ENCODE measurements around the gene MSH2.
A peak's percentile ranks its signal among the peaks of the same experiment; 100 is the strongest.
"Not testable (repeated sequence)": the region's sequence is repeated elsewhere in the genome, so short reads cannot be mapped to it uniquely, and the experiment has no call there.

Gene MSH2

GRCh38 chr2:47402805-47403608 lies at the start of gene MSH2:
Gene MSH2, plus strand, starts transcription at chr2:47403156. Its CDS starts 36 bp downstream, at chr2:47403192.
- peak; percentile 92 for DNase-seq (ENCODE audit: low read depth)

GRCh38 chr2:47354013-47354847 lies 48.7 kb upstream of the MSH2 start:
- DNase-seq (ENCODE audit: low read depth), result no peak

- no peak for DNase-seq (ENCODE audit: low read depth)
Measured at GRCh38 chr2:47354848-47355204, 48.1 kb upstream of the MSH2 start.

GRCh38 chr2:47357483-47357882 lies 45.5 kb upstream of the MSH2 start:
- no peak for DNase-seq (ENCODE audit: low read depth)

- DNase-seq (ENCODE audit: low read depth), result no peak
Measured at GRCh38 chr2:47359375-47359868, 43.5 kb upstream of the MSH2 start.

GRCh38 chr2:47360283-47360682 lies 42.7 kb upstream of the MSH2 start:
- DNase-seq (ENCODE audit: low read depth), result no peak

GRCh38 chr2:47360927-47361326 lies 42.0 kb upstream of the MSH2 start:
- no peak for DNase-seq (ENCODE audit: low read depth)

DNA sequence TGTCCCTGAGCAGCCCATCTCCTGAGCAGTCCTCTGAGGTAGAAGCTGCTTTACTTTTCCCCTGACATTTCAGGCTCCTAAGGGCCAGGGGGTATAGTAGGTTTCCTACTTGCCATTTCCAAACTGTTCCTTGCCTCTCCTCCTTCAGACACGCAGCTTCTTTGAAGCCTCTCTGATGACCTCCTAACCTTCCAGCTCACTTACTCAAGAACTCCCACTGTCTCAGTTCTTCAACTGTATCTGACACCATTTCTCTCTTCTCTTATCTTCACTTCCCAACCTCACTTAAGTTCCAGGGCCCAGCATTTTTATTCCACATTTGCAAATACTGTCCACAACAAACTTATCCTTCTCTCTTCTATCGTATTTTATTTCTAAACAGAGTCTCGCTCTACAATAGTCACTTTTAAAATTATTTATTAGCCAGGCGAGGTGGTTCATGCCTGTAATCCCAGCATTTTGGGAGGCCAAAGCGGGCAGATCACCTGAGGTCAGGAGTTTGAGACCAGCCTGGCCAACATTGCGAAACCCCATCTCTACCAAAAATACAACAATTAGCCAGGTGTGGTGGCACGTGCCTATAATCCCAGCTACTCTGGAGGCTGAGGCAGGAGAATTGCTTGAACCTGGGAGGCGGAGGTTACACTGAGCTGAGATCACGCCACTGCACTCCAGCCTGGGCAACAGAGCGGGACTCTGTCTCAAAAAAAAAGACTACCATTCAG lies 41.3 kb upstream of the MSH2 start:
- not testable (repeated sequence) for DNase-seq (ENCODE audit: low read depth)

- DNase-seq (ENCODE audit: low read depth), result no peak
Measured at GRCh38 chr2:47373747-47374146, 29.2 kb upstream of the MSH2 start.

- DNase-seq (ENCODE audit: low read depth), result no peak
Measured at GRCh38 chr2:47375307-47375706, 27.6 kb upstream of the MSH2 start.

DNA sequence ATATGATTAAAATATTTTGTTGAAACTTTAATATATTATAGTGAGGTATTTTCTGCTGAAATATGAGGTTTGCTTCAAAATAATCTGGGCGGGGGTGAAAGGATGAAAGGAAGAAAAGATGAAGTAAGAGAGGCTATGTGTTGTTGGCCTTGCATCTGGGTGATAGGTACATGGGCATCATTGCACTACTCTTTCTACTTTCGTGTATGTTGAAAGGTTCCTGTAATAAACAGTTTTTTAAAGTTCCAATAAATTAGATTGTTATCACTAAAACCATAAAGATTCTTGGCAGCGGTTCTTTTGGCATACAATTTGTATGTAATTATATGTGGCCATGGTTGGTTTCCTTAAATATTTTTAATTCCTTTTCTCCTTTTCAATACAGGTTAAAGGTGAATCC lies 23.6 kb upstream of the MSH2 start:
- DNase-seq (ENCODE audit: low read depth), result no peak

GRCh38 chr2:47381408-47381807 lies 21.5 kb upstream of the MSH2 start:
- no peak for DNase-seq (ENCODE audit: low read depth)

GRCh38 chr2:47386551-47386950 lies 16.4 kb upstream of the MSH2 start:
- no peak for DNase-seq (ENCODE audit: low read depth)

DNA sequence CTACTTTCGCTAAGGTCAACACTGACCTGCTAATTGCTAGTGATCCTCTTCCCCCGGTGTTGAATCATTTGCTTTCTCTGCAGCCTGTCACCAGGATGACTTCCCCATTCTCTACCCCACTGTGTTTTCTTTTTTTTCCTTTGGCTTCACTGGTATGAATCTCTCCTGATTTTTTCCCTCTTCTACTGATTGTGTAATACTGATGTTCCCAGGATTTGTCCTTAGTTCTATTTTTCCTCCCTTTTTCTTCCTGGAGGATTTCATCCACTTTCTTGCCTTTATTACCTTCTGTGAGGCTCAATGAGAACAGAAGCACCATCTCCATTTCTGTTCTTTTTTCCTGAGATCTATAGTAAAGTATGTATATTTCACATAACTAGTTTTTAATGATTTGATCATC lies 14.1 kb upstream of the MSH2 start:
- no peak for DNase-seq (ENCODE audit: low read depth)

DNA sequence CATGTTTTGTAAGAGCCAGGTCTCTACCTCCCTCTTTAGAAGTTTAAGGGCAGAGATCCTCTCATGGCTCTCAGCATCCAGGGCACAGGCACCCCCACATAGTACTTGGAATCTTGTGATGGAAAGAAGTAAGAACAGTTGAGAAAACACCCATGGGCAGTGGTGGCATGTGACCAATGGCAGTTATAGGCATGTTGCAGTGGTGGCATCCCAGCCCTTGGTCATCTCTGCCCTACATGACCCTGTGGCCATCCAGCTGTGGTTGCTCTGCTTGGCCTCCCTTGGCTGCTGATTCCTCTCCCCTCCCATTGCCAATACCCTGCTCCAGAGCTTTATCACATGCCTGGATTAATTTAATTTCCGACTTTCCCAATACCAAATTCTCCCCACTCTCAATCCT lies 13.3 kb upstream of the MSH2 start:
- no peak for DNase-seq (ENCODE audit: low read depth)

GRCh38 chr2:47401789-47402554 lies 984 bp upstream of the MSH2 start:
- no peak for DNase-seq (ENCODE audit: low read depth)

DNA sequence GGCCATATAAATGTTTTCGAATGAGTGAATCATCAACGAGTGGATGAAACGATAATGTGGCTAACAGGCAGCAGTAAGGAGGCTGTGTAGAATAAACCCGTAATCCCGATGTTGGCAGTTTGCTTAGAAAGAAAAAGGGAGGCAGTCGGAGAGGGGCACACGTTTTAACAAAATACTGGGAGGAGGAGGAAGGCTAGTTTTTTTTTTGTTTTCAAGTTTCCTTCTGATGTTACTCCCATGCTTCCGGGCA lies 476 bp upstream of the MSH2 start:
- DNase-seq (ENCODE audit: low read depth), result no peak

DNA sequence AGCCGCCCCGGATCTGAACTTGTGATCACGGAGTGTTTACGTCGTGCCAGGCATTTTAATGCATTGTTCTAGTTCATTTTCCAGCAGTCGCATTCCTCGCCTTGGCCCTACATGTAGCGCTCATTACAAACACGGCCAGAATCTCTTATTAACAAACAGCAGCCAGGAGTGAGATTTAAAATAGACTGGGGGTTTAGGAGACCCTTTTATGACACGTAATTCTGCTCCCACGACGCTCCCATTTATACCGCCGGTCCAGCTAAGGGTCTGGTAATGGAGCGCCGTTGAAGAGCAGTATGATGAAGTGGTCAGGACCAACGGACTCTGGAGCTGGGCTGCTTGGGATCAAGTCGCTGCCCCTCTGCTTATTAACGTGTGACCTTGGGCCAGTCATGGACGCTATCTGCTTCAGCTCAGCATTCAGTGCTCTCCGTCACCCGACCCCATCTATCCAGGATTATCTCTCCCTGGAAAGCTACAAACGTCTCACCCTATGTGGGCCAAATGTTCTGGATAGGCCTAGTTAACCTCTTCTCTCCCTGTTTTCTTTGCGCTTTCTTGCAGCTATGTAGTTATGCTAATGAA lies 745 bp downstream of the MSH2 start:
- DNase-seq (ENCODE audit: low read depth), result no peak

GRCh38 chr2:47404356-47404755 lies 1.4 kb downstream of the MSH2 start:
- DNase-seq (ENCODE audit: low read depth), result no peak

- no peak for DNase-seq (ENCODE audit: low read depth)
Measured at GRCh38 chr2:47405757-47406156, 2.8 kb downstream of the MSH2 start.

DNA sequence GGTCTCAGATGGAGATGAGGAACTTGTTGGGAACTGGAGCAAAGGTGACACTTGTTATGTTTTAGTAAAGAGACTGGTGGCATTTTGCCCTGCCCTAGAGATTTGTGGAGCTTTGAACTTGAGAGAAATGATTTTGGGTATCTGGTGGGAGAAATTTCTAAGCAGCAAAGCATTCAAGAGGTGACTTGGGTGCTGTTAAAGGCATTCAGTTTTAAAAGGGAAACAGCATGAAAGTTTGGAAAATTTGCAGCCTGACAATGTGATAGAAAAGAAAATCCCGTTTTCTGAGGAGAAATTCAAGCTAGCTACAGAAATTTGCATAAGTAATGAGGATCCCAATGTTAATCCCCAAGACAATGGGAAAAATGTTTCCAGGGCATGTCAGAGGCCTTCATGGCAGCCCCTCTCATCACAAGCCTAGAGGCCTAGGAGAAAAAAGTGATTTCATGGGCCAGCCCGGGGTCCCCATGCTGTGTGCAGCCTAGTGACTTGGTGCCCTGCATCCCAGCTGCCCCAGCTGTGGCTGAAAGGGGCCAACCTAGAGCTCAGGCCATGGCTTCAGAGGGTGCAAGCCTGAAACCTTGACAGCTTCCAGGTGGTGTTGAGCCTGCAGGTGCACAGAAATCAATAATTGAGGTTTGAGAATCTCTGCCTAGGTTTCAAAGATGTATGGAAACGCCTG lies 3.8 kb downstream of the MSH2 start:
- not testable (repeated sequence) for DNase-seq (ENCODE audit: low read depth)

Data from stimulated activated CD8-positive, alpha-beta memory T cell treated with anti-CD3 and anti-CD28 coated beads, Interleukin-4, amount 100 ng/mL, for 24 hours (primary cell).